Neural cell (in vitro differentiated cells): Measurements from ENCODE around the gene ATP2B2.

Experiments
- CTCF ChIP-seq: fragments of 450-650 bp; IDR thresholded peaks from 2 replicates; pipeline ENCODE4 v1.5.1; 2014; ENCODE audit warnings: antibody characterized with exemption, mild to moderate bottlenecking, moderate library complexity; ENCODE audit not compliant: poor library complexity, severe bottlenecking
- POLR2AphosphoS5 ChIP-seq: IDR thresholded peaks from 2 replicates; pipeline ENCODE4 v1.6.1; 2012

DNA sequence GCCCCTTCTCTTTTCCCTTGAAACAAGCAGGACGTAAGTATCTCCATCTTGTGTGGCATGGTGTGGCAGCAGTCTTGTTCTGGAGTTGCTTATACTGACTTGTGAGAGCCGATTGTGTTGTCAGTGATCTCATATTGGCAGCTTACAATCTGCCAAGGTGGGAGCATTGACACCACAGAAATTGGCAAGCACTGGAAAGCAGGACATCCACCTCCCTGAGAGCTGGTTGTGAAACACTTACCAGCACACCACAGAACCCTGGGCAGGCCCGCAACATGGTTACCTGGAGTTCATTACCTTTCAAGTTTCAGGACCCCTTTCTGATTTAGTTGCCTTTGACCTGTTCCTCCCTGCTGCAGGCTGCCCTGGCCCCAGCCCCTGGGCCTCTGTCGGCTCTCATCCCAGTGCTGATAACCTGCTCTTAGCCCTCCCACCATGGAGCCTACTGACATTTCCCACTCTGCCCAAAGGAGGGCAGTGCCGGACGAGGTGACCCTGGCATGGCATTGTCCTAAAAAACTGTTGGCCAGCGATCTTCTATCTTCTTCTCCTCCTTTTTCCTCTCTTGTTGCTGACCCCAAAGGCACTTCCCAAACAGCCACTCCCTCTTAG is 10.6 kb upstream of the ATP2B2 start:
- no peak for TF ChIP-seq CTCF
- no peak for TF ChIP-seq POLR2AphosphoS5
